ENCODE measurements around the gene CEP85L.

DNA sequence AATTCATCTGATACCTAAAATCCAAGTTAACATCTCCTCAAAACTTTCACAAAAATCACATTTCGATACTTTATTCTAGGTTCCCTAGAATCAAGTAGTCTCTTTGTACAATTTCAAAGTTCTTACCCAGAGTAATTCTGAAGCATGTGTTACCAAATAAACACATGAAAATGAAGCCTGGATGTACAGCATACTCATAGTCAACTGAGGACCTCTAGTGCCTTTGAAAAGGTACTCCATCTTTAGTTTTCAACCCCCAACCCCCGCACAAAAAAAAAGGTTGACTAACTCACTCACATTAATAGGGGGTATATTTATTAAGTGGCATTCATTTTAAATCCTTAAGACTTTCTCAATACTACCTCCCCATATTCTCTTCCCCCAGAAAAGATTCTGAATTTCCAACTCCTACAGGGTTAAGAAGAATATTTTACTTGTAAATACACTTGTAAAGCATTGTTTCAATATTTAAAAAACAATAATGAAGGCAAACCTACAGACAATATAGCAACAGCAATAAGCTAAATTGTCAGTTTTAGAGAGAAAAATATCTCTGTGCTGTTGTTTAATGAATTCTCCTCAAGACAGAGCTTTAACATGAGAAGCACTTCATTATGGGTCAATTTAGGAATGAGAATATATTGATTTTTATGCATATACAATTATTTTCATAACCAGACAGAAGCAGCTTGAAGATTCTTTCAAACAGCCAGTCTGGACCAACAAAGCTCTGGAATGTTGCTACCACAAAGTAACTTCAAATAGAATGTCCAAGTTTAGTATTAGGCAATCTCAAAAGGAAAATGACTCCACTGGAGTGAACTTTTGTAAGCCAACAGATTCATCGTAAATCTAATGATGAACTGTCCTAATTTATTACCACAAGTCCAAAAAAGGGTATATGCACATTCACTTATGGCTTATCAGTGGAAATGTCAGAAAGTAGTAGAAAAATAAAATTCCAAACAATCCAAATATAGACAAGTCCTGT is 100.0 kb downstream of the CEP85L start:
- TF ChIP-seq, protein P1, sequence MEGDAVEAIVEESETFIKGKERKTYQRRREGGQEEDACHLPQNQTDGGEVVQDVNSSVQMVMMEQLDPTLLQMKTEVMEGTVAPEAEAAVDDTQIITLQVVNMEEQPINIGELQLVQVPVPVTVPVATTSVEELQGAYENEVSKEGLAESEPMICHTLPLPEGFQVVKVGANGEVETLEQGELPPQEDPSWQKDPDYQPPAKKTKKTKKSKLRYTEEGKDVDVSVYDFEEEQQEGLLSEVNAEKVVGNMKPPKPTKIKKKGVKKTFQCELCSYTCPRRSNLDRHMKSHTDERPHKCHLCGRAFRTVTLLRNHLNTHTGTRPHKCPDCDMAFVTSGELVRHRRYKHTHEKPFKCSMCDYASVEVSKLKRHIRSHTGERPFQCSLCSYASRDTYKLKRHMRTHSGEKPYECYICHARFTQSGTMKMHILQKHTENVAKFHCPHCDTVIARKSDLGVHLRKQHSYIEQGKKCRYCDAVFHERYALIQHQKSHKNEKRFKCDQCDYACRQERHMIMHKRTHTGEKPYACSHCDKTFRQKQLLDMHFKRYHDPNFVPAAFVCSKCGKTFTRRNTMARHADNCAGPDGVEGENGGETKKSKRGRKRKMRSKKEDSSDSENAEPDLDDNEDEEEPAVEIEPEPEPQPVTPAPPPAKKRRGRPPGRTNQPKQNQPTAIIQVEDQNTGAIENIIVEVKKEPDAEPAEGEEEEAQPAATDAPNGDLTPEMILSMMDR (IDR thresholded peaks at IDR 0.05) = no peak
- TF ChIP-seq POLR2A (IDR thresholded peaks at IDR 0.05) = no peak
